Loucy (cell line): ENCODE data around the gene MAML3.

ENCODE experiments used
- H2AFZ ChIP-seq: fragments of 200-600 bp; sonication (generic); 2 replicates; pipeline ENCODE4 v1.6.0; 2016; ENCODE audit warnings: antibody characterized with exemption, mild to moderate bottlenecking, low read length, moderate library complexity
- H3F3A ChIP-seq: fragments of 200-600 bp; 2 replicates; pipeline ENCODE4 v1.6.0; 2016; ENCODE audit warnings: antibody characterized with exemption, low read depth, mild to moderate bottlenecking
- H3K27me3 ChIP-seq: fragments of 200-600 bp; sonication (generic); 2 replicates; pipeline ENCODE4 v1.6.1; 2014; ENCODE audit warnings: low read length, mild to moderate bottlenecking; ENCODE audit not compliant: insufficient read depth, poor library complexity, severe bottlenecking
- H3K36me3 ChIP-seq: fragments of 200-600 bp; sonication (generic); 2 replicates; pipeline ENCODE4 v1.6.1; 2016; ENCODE audit warnings: low read length; ENCODE audit not compliant: insufficient read depth
- H3K4me1 ChIP-seq: fragments of 200-600 bp; sonication (generic); 2 replicates; pipeline ENCODE4 v1.5.1; 2014; ENCODE audit warnings: low read length, mild to moderate bottlenecking; ENCODE audit not compliant: insufficient read depth, poor library complexity, severe bottlenecking
- H3K4me2 ChIP-seq: fragments of 200-600 bp; sonication (generic); 2 replicates; pipeline ENCODE4 v1.6.0; 2014; ENCODE audit warnings: antibody characterized with exemption, low read length, low read depth, mild to moderate bottlenecking; ENCODE audit not compliant: poor library complexity, severe bottlenecking
- H3K4me3 ChIP-seq: fragments of 200-600 bp; sonication (generic); 2 replicates; pipeline ENCODE4 v1.5.1; 2014; ENCODE audit warnings: low read length, mild to moderate bottlenecking, mixed read lengths; ENCODE audit not compliant: poor library complexity, severe bottlenecking
- H3K79me2 ChIP-seq: fragments of 200-600 bp; sonication (generic); 2 replicates; pipeline ENCODE4 v1.6.1; 2014; ENCODE audit warnings: low read length; ENCODE audit not compliant: insufficient read depth
- H3K9ac ChIP-seq: fragments of 200-600 bp; sonication (generic); 2 replicates; pipeline ENCODE4 v1.6.0; 2014; ENCODE audit warnings: mild to moderate bottlenecking, low read depth, low read length, moderate library complexity; ENCODE audit not compliant: poor library complexity, severe bottlenecking
- H3K9me2 ChIP-seq: fragments of 200-600 bp; sonication (generic); replicated peaks from 2 replicates; pipeline ENCODE4 v1.6.1; 2016; ENCODE audit warnings: low read depth, low read length, mixed read lengths
- H3K9me3 ChIP-seq: fragments of 200-600 bp; sonication (generic); 2 replicates; pipeline ENCODE4 v1.6.1; 2014; ENCODE audit warnings: mild to moderate bottlenecking, antibody characterized with exemption, low read length, low read depth; ENCODE audit not compliant: insufficient read depth
- H4K20me1 ChIP-seq: fragments of 200-600 bp; sonication (generic); 2 replicates; pipeline ENCODE4 v1.6.0; 2014; ENCODE audit warnings: antibody characterized with exemption, low read length, mild to moderate bottlenecking; ENCODE audit not compliant: insufficient read depth, poor library complexity, severe bottlenecking
- EZH2phosphoT487 ChIP-seq: fragments of 200-600 bp; IDR thresholded peaks from 2 replicates; pipeline ENCODE4 v1.6.1; 2018; ENCODE audit warnings: antibody characterized with exemption, mild to moderate bottlenecking, moderate library complexity, borderline replicate concordance
- TF ChIP-seq, protein P1 (sequence below): fragments of 200-600 bp; sonication (generic); conservative IDR thresholded peaks from 2 replicates; pipeline ENCODE4 v1.5.1; 2014; ENCODE audit warnings: mild to moderate bottlenecking, antibody characterized with exemption, low read length

Gene MAML3

DNA sequence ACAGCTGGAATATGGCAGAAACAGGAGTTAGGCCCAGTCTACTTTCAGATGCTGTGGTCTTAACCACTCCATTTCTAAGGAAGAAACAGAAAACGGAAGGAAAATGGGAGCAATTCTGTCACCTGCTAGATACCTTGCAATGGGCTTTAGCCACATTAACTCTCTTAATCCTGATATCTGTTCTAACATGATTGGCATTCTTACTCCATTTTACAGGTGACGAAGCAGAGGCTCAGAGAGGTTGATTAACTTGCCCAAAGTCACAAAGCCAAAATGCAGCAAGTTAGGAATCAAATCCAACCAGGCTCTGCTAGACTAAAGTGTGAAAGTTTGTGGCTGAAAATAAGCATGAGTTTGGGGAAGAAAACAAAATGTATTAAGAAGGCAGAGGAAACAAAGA, 196.9 kb downstream of the MAML3 start:
- H2AFZ ChIP-seq, result no peak overlapping the region
- H4K20me1 ChIP-seq, result no peaks in the 10 kb centered on the region
- H3K4me2 ChIP-seq, result no peak overlapping the region
- no peaks in the 10 kb centered on the region for H3K9me2 ChIP-seq
- H3K4me1 ChIP-seq, result peaks cover 15% of the 10 kb centered on the region
- no peaks in the 10 kb centered on the region for H3K36me3 ChIP-seq
- no peaks in the 10 kb centered on the region for H3F3A ChIP-seq
- H3K9me3 ChIP-seq, result no peaks in the 10 kb centered on the region
- no peak overlapping the region for H3K9ac ChIP-seq
- H3K27me3 ChIP-seq, result no peaks in the 10 kb centered on the region
- TF ChIP-seq, protein P1, sequence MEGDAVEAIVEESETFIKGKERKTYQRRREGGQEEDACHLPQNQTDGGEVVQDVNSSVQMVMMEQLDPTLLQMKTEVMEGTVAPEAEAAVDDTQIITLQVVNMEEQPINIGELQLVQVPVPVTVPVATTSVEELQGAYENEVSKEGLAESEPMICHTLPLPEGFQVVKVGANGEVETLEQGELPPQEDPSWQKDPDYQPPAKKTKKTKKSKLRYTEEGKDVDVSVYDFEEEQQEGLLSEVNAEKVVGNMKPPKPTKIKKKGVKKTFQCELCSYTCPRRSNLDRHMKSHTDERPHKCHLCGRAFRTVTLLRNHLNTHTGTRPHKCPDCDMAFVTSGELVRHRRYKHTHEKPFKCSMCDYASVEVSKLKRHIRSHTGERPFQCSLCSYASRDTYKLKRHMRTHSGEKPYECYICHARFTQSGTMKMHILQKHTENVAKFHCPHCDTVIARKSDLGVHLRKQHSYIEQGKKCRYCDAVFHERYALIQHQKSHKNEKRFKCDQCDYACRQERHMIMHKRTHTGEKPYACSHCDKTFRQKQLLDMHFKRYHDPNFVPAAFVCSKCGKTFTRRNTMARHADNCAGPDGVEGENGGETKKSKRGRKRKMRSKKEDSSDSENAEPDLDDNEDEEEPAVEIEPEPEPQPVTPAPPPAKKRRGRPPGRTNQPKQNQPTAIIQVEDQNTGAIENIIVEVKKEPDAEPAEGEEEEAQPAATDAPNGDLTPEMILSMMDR, result no peak
- H3K79me2 ChIP-seq, result peaks cover 25% of the 10 kb centered on the region; the same call in 1 of the 2 replicates
- H3K4me3 ChIP-seq, result no peak overlapping the region

DNA sequence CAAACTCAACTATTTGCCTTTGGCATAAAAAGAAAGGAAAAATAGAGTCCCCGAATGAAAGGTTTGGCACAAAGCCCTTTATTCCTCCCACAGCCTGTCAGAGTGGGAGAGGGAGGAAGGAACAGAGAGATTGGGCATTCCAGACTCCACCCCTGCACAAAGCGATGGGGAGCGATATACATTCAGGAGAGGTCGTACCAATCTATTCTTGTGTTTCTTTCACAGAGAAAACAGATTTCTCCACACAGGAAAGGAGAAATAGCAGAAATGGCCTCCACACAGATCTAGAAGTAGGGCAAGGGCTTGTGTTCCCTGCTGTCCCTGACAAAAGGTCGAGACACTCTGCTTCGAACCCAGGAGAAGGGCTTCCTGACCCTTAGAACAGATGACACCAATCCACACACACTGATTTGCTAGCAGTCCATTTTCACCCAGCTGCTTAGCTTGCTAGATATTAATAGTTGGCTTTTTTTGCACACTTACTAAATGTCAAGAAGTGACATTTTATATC, 197.4 kb downstream of the MAML3 start:
- H3K4me3 ChIP-seq, result no peak overlapping the region
- no peaks in the 10 kb centered on the region for H3K27me3 ChIP-seq
- no peak overlapping the region for H2AFZ ChIP-seq
- H3K9me3 ChIP-seq, result no peaks in the 10 kb centered on the region
- peaks cover 19% of the 10 kb centered on the region for H3K4me1 ChIP-seq
- no peaks in the 10 kb centered on the region for H4K20me1 ChIP-seq
- H3F3A ChIP-seq, result no peaks in the 10 kb centered on the region
- TF ChIP-seq, protein P1, result no peak
- no peak for TF ChIP-seq EZH2phosphoT487
- no peaks in the 10 kb centered on the region for H3K36me3 ChIP-seq
- no peak overlapping the region for H3K4me2 ChIP-seq
- H3K9ac ChIP-seq, result no peak overlapping the region
- no peaks in the 10 kb centered on the region for H3K9me2 ChIP-seq
- peaks cover 24% of the 10 kb centered on the region; the same call in 1 of the 2 replicates for H3K79me2 ChIP-seq

DNA sequence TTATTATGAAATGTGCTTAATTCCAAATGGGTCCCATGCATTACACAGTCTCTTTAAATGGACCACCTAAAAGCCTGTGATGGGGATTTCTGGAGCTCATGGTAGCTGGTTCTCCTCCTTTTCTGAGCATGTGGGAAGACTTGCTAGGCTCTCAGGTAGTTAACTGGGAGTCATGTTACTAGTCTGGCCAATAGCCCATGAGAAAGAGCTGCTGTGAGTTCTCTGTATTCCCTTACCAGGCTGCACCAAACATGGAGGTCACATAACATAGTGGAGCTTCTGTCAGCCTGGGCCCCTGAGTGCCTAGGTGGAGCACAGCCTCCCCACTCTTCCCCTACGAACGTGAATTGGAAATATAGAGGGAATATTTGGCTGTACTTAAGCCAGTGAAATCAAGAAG, 198.4 kb downstream of the MAML3 start:
- Histone ChIP-seq H3F3A (peaks cover 4% of the 10 kb centered on the region; the same call in 1 of the 2 replicates), H2AFZ (no peak overlapping the region), H3K9me3 (no peaks in the 10 kb centered on the region), H3K36me3 (no peaks in the 10 kb centered on the region), H3K4me2 (no peak overlapping the region), H3K4me3 (no peak overlapping the region), H3K9ac (no peak overlapping the region), H3K79me2 (peaks cover 15% of the 10 kb centered on the region; the same call in 1 of the 2 replicates), H3K4me1 (peaks cover 28% of the 10 kb centered on the region), H3K9me2 (no peaks in the 10 kb centered on the region), H3K27me3 (no peaks in the 10 kb centered on the region), H4K20me1 (no peaks in the 10 kb centered on the region)
- TF ChIP-seq, protein P1, result no peak
- TF ChIP-seq EZH2phosphoT487, result no peak
